HG03025 (cell line): ENCODE data around the gene DYNLT4.
"Not testable (repeated sequence)": the region's sequence is repeated elsewhere in the genome, so short reads cannot be mapped to it uniquely, and the experiment has no call there.

Experiments
- ATAC-seq: cut with Tn5 transposase; IDR thresholded peaks from one replicate; pipeline ENCODE4 v1.9.1; 2021; ENCODE audit warnings: mild to moderate bottlenecking, moderate library complexity; ENCODE audit not compliant: unreplicated experiment, low FRiP score

DYNLT4 gene

GRCh38 chr1:44806704-44807363, at the start of gene DYNLT4:
TSS of gene DYNLT4 (minus strand) at chr1:44807351. CDS start at chr1:44806668, 683 bp downstream.
- no peak for ATAC-seq

- ATAC-seq, result no peak
Measured at GRCh38 chr1:44855742-44856141, 48.6 kb upstream of the DYNLT4 start.

DNA sequence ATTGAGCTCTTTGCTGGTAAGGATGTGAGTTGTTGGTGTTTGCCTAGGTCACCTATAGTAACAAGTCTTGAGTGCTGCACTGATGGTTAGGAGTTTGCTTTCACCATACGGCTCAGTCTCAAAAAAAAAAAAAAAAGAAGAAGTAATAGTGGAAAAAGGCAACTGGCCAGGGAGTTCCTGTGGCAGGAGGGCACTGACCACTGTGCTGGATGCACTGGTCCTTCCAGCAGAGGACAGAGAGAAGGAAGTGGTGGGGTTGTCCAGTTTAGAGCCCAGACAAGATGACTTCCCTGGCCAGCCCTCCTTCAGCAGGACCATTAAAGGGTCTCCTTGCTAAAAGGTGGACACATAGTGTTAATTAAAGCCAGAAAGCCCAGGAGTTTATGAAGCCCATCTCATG, 47.8 kb upstream of the DYNLT4 start:
- no peak for ATAC-seq

GRCh38 chr1:44853201-44853600, 46.0 kb upstream of the DYNLT4 start:
- ATAC-seq, result no peak

GRCh38 chr1:44851308-44851707, 44.2 kb upstream of the DYNLT4 start:
- no peak for ATAC-seq

DNA sequence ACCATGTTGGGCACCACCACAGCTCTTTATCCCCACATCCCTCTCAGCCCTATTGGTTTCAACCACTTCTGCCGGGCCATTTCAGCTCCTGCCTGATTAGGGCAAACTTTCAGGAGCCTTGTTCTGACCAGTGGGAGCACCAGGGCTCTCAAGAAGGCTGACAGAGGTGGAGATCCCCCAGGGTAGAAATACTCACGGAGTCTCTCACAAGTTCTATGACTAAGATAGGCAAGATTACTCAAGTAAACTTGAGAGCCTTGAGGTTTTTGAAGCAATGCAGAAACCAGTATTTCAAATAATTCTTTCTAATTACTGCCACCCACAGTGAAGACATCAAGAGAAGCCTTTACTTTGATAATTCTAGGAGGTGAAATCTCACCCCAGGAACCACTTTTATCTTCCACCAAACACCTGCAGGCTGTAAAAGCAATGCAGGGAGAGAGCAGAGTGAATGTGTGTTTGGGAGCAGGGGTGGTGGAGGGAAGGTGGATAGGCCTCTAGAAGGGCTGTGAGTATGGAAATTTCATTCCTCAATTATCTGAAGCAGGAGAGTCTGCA, 42.5 kb upstream of the DYNLT4 start:
- no peak for ATAC-seq

GRCh38 chr1:44848456-44849181, 41.5 kb upstream of the DYNLT4 start:
- no peak for ATAC-seq

DNA sequence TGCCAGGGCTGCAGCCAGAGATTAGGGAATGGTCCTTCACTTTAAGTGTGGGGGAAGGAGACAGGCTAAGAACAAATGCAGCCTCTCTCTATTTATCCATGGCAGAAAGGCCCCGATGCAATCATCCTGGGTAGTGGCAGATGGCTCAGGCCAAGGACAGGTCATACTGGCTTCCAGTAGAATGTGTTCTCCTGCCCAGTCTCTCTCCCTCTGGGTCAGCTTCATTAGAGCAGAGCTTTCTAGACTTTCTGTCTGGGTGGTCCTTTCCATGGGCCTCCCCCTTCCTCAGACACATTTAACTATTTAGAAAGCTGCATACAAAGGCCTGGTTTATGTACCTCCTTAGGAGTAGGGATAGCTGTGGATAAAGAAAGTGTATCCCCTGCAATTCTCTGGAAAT, 40.7 kb upstream of the DYNLT4 start:
- ATAC-seq, result no peak

DNA sequence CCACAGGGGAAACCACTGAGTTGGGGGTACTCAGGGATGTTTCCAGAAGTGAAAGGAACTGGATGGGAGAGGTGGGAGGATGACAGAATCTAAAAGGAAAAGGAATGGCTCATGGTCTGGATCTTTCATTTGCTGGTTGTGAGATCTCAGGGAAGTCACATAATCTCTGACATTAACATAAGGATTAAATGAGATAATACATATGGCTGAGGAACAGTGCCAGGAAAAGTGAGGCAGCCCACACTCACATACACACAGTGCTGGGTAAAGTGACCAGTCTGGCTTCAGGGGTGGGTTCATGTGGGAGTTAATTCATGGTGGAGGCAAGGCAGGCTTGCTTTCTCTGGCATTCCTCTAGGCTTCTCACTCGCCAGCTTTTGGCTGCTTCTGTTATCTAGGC, 39.8 kb upstream of the DYNLT4 start:
- ATAC-seq, result no peak

GRCh38 chr1:44842862-44843655, 35.9 kb upstream of the DYNLT4 start, which contains the start of gene PTCH2:
TSS of gene PTCH2 (minus strand) at chr1:44843253. CDS start at chr1:44842932, 321 bp downstream.
- no peak for ATAC-seq

- no peak for ATAC-seq
Measured at GRCh38 chr1:44842486-44842861, 35.3 kb upstream of the DYNLT4 start.

GRCh38 chr1:44839576-44839975, 32.4 kb upstream of the DYNLT4 start:
- no peak for ATAC-seq

- not testable (repeated sequence) for ATAC-seq
Measured at GRCh38 chr1:44838294-44838693, 31.1 kb upstream of the DYNLT4 start.

DNA sequence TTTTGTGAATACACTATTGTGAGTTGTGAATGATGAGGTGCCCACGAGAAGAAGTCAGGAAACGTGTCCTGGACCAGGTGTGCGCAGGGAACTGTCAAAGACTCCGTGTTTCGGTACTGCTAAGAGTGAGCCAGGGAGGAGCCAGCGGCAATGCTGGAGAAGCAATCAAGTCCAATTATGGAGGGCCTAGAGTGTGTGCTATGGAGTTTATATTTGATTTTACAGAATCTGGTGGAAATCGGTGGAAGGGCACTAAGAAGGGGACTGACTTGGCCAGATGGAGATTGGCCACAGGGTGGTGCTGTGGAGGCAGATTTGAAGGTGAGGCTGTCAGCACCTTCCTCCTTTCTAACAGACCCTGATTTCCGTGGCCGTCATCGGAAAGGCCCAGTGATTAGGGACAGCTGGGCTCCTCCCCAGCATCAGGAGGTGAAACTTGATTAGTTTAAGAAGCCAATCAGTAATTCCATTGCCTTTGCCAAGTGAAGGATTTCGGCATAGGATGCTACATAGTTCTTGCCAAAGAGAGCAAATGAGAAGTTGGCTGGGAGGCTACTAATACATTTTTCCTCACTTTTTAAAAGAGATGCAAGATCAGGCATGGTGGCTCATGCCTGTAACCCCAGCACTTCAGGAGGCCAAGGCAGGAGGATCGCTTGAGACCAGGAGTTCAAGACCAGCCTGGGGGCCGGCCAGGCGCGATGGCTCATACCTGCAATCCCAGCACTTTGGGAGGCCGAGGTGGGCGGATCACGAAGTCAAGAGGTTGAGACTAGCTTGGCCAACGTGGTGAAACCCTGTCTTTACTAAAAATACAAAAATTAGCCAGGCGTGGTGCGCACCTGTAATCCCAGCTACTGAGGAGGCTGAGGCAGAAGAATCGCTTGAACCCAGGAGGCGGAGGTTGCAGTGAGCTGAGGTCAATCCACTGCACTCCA, 28.9 kb upstream of the DYNLT4 start:
- no peak for ATAC-seq

DNA sequence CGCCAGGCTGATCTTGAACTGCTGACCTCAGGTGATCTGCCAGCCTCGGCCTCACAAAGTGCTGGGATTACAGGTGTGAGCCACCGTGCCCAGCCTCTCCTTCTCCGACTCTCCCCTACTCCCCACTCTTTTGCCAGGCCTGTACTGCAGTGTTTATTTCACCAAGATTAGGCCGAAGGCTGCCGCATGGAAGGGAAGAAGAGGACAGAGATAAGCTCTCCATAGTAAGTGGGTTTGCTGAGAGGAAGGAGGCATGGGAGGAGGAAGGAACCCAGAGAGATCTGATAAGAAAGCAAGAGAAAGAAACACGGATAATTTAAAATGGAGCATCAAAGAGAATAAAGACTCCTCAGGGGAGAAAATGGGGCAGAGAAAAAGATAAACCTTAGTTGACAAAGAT, 27.2 kb upstream of the DYNLT4 start:
- no peak for ATAC-seq

- ATAC-seq, result no peak
Measured at GRCh38 chr1:44832056-44832705, 25.0 kb upstream of the DYNLT4 start.

- ATAC-seq, result no peak
Measured at GRCh38 chr1:44831516-44831915, 24.4 kb upstream of the DYNLT4 start.

- ATAC-seq, result no peak
Measured at GRCh38 chr1:44830900-44831304, 23.8 kb upstream of the DYNLT4 start.
